Fibroblast of villous mesenchyme (primary cell): Measurements from ENCODE around the gene LGALSL. TPM values are rescaled to one million over a fixed set of nuclear protein-coding genes. Genes with fewer than 3 reads are reported as not detected.
"Not testable (repeated sequence)": the region's sequence is repeated elsewhere in the genome, so short reads cannot be mapped to it uniquely, and the experiment has no call there.

Experiments used
- DNase-seq: peaks from one replicate; pipeline ENCODE4 v3.0.0-alpha.2; 2010; ENCODE audit warnings: low read depth
- H3K4me3 ChIP-seq: 2 replicates; pipeline ENCODE4 v1.5.1; 2011; ENCODE audit warnings: low read depth, mild to moderate bottlenecking, low read length
- CTCF ChIP-seq: IDR thresholded peaks from 2 replicates; pipeline ENCODE4 v1.5.1; 2012; ENCODE audit warnings: low read depth, mild to moderate bottlenecking, low read length; ENCODE audit not compliant: insufficient read depth
- total RNA-seq: library from RNA; depleted of rRNA; stranded (reverse); fragments of >200 nt; gene quantifications from 2 replicates; pipeline ENCODE4 v1.2.3, GENCODE V29; 2012

Gene LGALSL
- total RNA-seq, 1 donor, result 6.5 TPM

DNA sequence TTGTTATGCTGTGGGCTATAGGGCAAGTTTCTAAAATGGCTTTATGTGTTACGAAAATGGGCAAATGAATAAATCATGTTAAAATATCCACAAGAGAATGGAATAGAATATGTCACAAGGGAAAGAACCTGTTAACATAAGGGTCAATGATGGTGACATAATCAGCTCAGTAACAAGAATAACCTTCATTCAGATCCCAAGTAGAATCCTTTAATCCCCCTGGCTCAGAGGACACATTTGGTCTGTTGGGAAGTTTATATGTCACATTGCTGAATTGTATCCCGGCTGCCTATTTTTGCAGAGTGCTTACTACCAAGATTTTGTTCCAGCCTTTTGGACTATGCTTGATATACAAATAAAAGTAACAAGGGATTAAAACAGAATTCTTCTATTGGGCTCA lies 13.1 kb upstream of the LGALSL start:
- TF ChIP-seq CTCF, result no peak
- H3K4me3 ChIP-seq, result no peak overlapping the region
- DNase-seq, result no peak

- H3K4me3 ChIP-seq, result no peak overlapping the region
- no peak for DNase-seq
- no peak for TF ChIP-seq CTCF
These were observed 11.7 kb upstream of the LGALSL start for GRCh38 chr2:64442277-64442676.

GRCh38 chr2:64442801-64443429 lies 11.0 kb upstream of the LGALSL start:
- no peak for DNase-seq
- no peak for TF ChIP-seq CTCF
- H3K4me3 ChIP-seq, result no peak overlapping the region

- not testable (repeated sequence) for DNase-seq, H3K4me3 ChIP-seq
These were observed 8.0 kb upstream of the LGALSL start for GRCh38 chr2:64445970-64446369.

- DNase-seq, result no peak
- TF ChIP-seq CTCF, result no peak
- H3K4me3 ChIP-seq, result no peak overlapping the region
These were observed 6.5 kb upstream of the LGALSL start for GRCh38 chr2:64447317-64448040.

- DNase-seq, result no peak
- TF ChIP-seq CTCF, result no peak
- H3K4me3 ChIP-seq, result no peak overlapping the region
These were observed 5.9 kb upstream of the LGALSL start for GRCh38 chr2:64448041-64448426.

GRCh38 chr2:64451051-64451450 lies 2.9 kb upstream of the LGALSL start:
- DNase-seq, result no peak
- no peak for TF ChIP-seq CTCF
- H3K4me3 ChIP-seq, result no peak overlapping the region
